ENCODE results near the gene SHOC2.

GRCh38 chr10:110918269-110918642, 1.1 kb upstream of the SHOC2 start:
- TF ChIP-seq CTCF (IDR thresholded peaks at IDR 0.05) (peak; percentile 8; the same call in 1 of the 2 replicates), EP300 (IDR thresholded peaks at IDR 0.05; ENCODE audit: borderline replicate concordance in 1 of 2, low read depth in 1 of 2, low read length in 1 of 2) (no peak), SIN3A (IDR thresholded peaks at IDR 0.05; ENCODE audit: borderline replicate concordance, low read depth, low read length) (no peak), RFX5 (IDR thresholded peaks at IDR 0.05; ENCODE audit: low read length) (no peak), POLR2AphosphoS5 (IDR thresholded peaks at IDR 0.05; ENCODE audit: low read depth, low read length) (no peak), TEAD4 (IDR thresholded peaks at IDR 0.05; ENCODE audit: borderline replicate concordance, insufficient read depth) (no peak), EZH2phosphoT487 (IDR thresholded peaks at IDR 0.05; ENCODE audit: borderline replicate concordance, low read depth) (no peak)

Measured in SK-N-SH (cell line).